CD14-positive monocyte (primary cell): ENCODE data around the gene ADNP2. TPM values are rescaled to one million over a fixed set of nuclear protein-coding genes. Genes with fewer than 3 reads are reported as not detected.

Experiments
- DNase-seq, 3 donors: peaks; one replicate each; pipeline ENCODE4 v3.0.0-alpha.2; 2011 to 2022
- H2AFZ ChIP-seq: 2 replicates; pipeline ENCODE4 v1.6.0; 2012; ENCODE audit warnings: mild to moderate bottlenecking, low read depth, low read length, inconsistent platforms; ENCODE audit not compliant: insufficient read depth, poor library complexity, severe bottlenecking
- H3K27ac ChIP-seq, 2 donors: 1 replicate in 1 of 2; 2 replicates in 1 of 2; pipeline ENCODE4 v1.5.1; 2012 to 2013; ENCODE audit warnings: low read length in 2 of 2, control low read depth in 1 of 2, inconsistent platforms in 1 of 2, low read depth in 1 of 2, mild to moderate bottlenecking in 1 of 2
- H3K27me3 ChIP-seq, 2 donors: one replicate each; pipeline versions ENCODE4 v1.6.0 to v1.6.1; 2011 to 2013; ENCODE audit warnings: low read length in 2 of 2; ENCODE audit not compliant: control insufficient read depth in 2 of 2, insufficient read depth in 2 of 2
- H3K36me3 ChIP-seq, 2 donors: replicated peaks in 1 of 2; 1 replicate in 1 of 2; 2 replicates in 1 of 2; pipeline versions ENCODE4 v1.5.1 to v1.6.1; 2012 to 2013; ENCODE audit warnings: low read length in 2 of 2, control low read depth in 1 of 2, inconsistent platforms in 1 of 2, mild to moderate bottlenecking in 1 of 2; ENCODE audit not compliant: insufficient read depth in 2 of 2, control insufficient read depth in 1 of 2
- H3K4me1 ChIP-seq, 2 donors: 1 replicate in 1 of 2; 2 replicates in 1 of 2; pipeline versions ENCODE4 v1.5.1 to v1.6.1; 2012 to 2013; ENCODE audit warnings: low read length in 2 of 2, control low read depth in 1 of 2, inconsistent platforms in 1 of 2, mild to moderate bottlenecking in 1 of 2, moderate library complexity in 1 of 2; ENCODE audit not compliant: insufficient read depth in 2 of 2, control insufficient read depth in 1 of 2
- H3K4me2 ChIP-seq: replicated peaks from 2 replicates; pipeline ENCODE3; 2012; ENCODE audit warnings: low read length, moderate library complexity, mild to moderate bottlenecking; ENCODE audit not compliant: poor library complexity, severe bottlenecking; ENCODE audit errors: extremely low read depth
- H3K4me3 ChIP-seq, 3 experiments: fragments of 200-600 bp in 1 of 3; sonication (generic) in 1 of 3; replicated peaks in 1 of 3; 1 replicate in 2 of 3; 2 replicates in 1 of 3; pipeline ENCODE4 v1.5.1; 2011 to 2013; ENCODE audit warnings: low read length in 3 of 3, mild to moderate bottlenecking in 3 of 3, control low read depth in 2 of 3, low read depth in 2 of 3, inconsistent platforms in 1 of 3, moderate library complexity in 1 of 3
- H3K79me2 ChIP-seq: 2 replicates; pipeline ENCODE4 v1.6.0; 2012; ENCODE audit warnings: mild to moderate bottlenecking, control low read depth, inconsistent platforms, low read length, moderate library complexity; ENCODE audit not compliant: insufficient read depth
- H3K9ac ChIP-seq: 2 replicates; pipeline ENCODE4 v1.6.0; 2017; ENCODE audit warnings: low read length, mild to moderate bottlenecking; ENCODE audit not compliant: insufficient read depth, poor library complexity, severe bottlenecking
- H3K9me3 ChIP-seq, 2 donors: replicated peaks in 1 of 2; 1 replicate in 1 of 2; 2 replicates in 1 of 2; pipeline versions ENCODE4 v1.5.1 to v1.6.1; 2012 to 2013; ENCODE audit warnings: low read length in 2 of 2, control low read depth in 1 of 2; ENCODE audit not compliant: control insufficient read depth in 1 of 2, insufficient read depth in 1 of 2
- H4K20me1 ChIP-seq: 2 replicates; pipeline ENCODE4 v1.6.0; 2012; ENCODE audit warnings: mild to moderate bottlenecking, low read length, control low read depth, moderate library complexity; ENCODE audit not compliant: insufficient read depth
- H3K27ac Mint-ChIP-seq, 7 donors: one replicate each; pipeline ENCODE4 v1.8.0; 2020; ENCODE audit warnings: mild to moderate bottlenecking in 7 of 7, mixed read lengths in 7 of 7, moderate library complexity in 6 of 7, inconsistent platforms in 2 of 7
- H3K27me3 Mint-ChIP-seq, 3 donors: one replicate each; pipeline ENCODE4 v1.8.0; 2021 to 2022; ENCODE audit warnings: low read depth in 3 of 3, mild to moderate bottlenecking in 3 of 3, mixed read lengths in 3 of 3, moderate library complexity in 3 of 3, inconsistent platforms in 1 of 3
- H3K36me3 Mint-ChIP-seq, 2 donors: one replicate each; pipeline ENCODE4 v1.8.0; 2020; ENCODE audit warnings: mixed read lengths in 2 of 2, inconsistent platforms in 1 of 2, mild to moderate bottlenecking in 1 of 2
- H3K4me1 Mint-ChIP-seq: one replicate; pipeline ENCODE4 v1.8.0; 2020; ENCODE audit warnings: mild to moderate bottlenecking, mixed read lengths
- H3K4me3 Mint-ChIP-seq, 2 donors: one replicate each; pipeline ENCODE4 v1.8.0; 2020; ENCODE audit warnings: mild to moderate bottlenecking in 2 of 2, mixed read lengths in 2 of 2, moderate library complexity in 1 of 2
- H3K9me3 Mint-ChIP-seq, 7 donors: one replicate each; pipeline ENCODE4 v1.8.0; 2020 to 2022; ENCODE audit warnings: mixed read lengths in 7 of 7, mild to moderate bottlenecking in 6 of 7, moderate library complexity in 6 of 7, inconsistent platforms in 2 of 7
- WGBS: methylation state at CpG from one replicate; pipeline ENCODE4 v1.1.5; 2013; ENCODE audit warnings: missing lambda C conversion rate; ENCODE audit not compliant: insufficient coverage; 5-methylcytosine and 5-hydroxymethylcytosine counted together
- intact Hi-C, 2 donors: fragments of 100-400 bp; cut with micrococcal nuclease; formaldehyde crosslinking; loops; one replicate each; pipeline versions ENCODE4 v1.15.0 to v1.15.1; 2023
- polyA plus RNA-seq, 3 donors: library from polyadenylated mRNA; depleted of rRNA in 1 of 3; unstranded in 2 of 3; stranded (reverse) in 1 of 3; fragments of 300-500 nt in 2 of 3; fragments of >200 nt in 1 of 3; fragmentation: Illumina TruSeq in 2 of 3; gene quantifications; 1 replicate in 2 of 3; 2 replicates in 1 of 3; pipeline ENCODE4 v1.2.3, GENCODE V29; 2012 to 2021
- TF ChIP-seq, protein P1 (sequence below): fragments of 200-600 bp; IDR thresholded peaks from one replicate; pipeline ENCODE4 v1.8.0; 2022; ENCODE audit warnings: antibody characterized with exemption, mild to moderate bottlenecking

Gene ADNP2
- polyA plus RNA-seq, 3 donors, result 3.0 to 5.6 (median 3.6) TPM

DNA sequence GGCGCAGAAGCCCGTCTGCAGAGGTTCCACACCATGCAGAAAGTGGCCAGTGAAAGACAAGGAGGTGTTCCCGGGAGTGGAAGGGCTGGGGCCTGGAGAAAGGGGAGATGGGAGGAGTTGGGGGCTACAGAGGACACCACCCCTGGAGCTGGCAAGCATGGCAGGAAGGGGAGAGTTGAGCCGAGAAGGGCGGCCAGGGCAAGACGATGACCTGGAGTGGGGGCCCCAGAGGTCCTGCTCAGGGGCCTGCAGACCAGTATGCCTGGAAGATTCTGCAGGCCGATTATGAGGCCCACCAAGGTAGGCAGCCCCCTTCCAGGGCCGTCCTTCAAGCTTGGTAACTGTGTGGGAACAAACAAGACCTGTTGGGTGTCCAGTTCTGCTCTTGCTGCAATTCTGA is 41.7 kb upstream of the ADNP2 start:
- H3K27me3 ChIP-seq, result no peaks in the 10 kb centered on the region
- Mint-ChIP-seq H3K27ac (no peak overlapping the region), H3K36me3 (no peaks in the 10 kb centered on the region), H3K27me3 (peaks cover 0 to 3% (median 2%) of the 10 kb centered on the region in 3 donors), H3K4me1 (no peaks in the 10 kb centered on the region), H3K9me3 (peaks cover 2 to 14% (median 4%) of the 10 kb centered on the region in 7 donors), H3K4me3 (no peak overlapping the region)
- H4K20me1 ChIP-seq, result no peaks in the 10 kb centered on the region
- no peak overlapping the region for H3K4me3 ChIP-seq
- H3K4me1 ChIP-seq, result no peaks in the 10 kb centered on the region
- no peak overlapping the region for H3K4me2 ChIP-seq
- H3K79me2 ChIP-seq, result no peaks in the 10 kb centered on the region
- H3K9ac ChIP-seq, result no peak overlapping the region
- H3K9me3 ChIP-seq, result peaks cover 11 to 12% of the 10 kb centered on the region in 2 donors
- TF ChIP-seq, protein P1, sequence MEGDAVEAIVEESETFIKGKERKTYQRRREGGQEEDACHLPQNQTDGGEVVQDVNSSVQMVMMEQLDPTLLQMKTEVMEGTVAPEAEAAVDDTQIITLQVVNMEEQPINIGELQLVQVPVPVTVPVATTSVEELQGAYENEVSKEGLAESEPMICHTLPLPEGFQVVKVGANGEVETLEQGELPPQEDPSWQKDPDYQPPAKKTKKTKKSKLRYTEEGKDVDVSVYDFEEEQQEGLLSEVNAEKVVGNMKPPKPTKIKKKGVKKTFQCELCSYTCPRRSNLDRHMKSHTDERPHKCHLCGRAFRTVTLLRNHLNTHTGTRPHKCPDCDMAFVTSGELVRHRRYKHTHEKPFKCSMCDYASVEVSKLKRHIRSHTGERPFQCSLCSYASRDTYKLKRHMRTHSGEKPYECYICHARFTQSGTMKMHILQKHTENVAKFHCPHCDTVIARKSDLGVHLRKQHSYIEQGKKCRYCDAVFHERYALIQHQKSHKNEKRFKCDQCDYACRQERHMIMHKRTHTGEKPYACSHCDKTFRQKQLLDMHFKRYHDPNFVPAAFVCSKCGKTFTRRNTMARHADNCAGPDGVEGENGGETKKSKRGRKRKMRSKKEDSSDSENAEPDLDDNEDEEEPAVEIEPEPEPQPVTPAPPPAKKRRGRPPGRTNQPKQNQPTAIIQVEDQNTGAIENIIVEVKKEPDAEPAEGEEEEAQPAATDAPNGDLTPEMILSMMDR, result no peak
- 91% methylated on average over 7 of the region's 8 CpGs for WGBS
- no peak for DNase-seq
- intact Hi-C loops, result no loop called here
- no peak overlapping the region for H2AFZ ChIP-seq
- no peaks in the 10 kb centered on the region for H3K36me3 ChIP-seq
- no peak overlapping the region for H3K27ac ChIP-seq

DNA sequence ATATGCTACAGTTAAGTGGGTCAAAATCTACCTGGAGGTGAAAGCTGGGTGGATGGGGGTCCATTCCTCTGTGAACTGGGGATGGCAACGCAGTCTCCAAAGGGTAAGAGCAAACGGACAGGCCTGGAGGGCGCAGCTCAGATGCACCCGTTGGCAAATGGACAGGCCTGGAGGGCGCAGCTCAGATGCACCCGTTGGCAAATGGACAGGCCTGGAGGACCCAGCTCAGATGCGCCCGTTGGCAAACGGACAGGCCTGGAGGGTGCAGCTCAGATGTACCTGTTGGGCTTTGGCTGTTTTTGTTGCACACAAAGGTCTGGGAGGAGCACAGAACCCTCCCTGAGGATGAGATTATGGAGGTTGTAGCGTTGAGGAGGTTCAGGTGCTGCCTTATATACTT is 41.2 kb upstream of the ADNP2 start:
- no peak overlapping the region for H3K27ac Mint-ChIP-seq

More for the DNA sequence above, 41.2 kb upstream of the ADNP2 start:
- intact Hi-C loops, result no loop called here
- TF ChIP-seq, protein P1, result no peak
- H3K79me2 ChIP-seq, result no peaks in the 10 kb centered on the region
- no peaks in the 10 kb centered on the region for H3K27me3 ChIP-seq
- no peak overlapping the region for H3K9ac ChIP-seq
- Mint-ChIP-seq H3K27me3 (peaks cover 0 to 3% (median 2%) of the 10 kb centered on the region in 3 donors), H3K4me1 (no peaks in the 10 kb centered on the region), H3K4me3 (no peak overlapping the region), H3K36me3 (no peaks in the 10 kb centered on the region), H3K9me3 (peaks cover 0 to 11% (median 3%) of the 10 kb centered on the region in 7 donors)
- no peaks in the 10 kb centered on the region for H3K36me3 ChIP-seq
- no peak overlapping the region for H3K4me2 ChIP-seq
- peaks cover 7 to 9% of the 10 kb centered on the region in 2 donors for H3K9me3 ChIP-seq
- no peak overlapping the region for H2AFZ ChIP-seq
- no peak for DNase-seq
- H3K27ac ChIP-seq, result no peak overlapping the region
- H3K4me1 ChIP-seq, result no peaks in the 10 kb centered on the region
- no peak overlapping the region for H3K4me3 ChIP-seq
- no peaks in the 10 kb centered on the region for H4K20me1 ChIP-seq
- 96% methylated on average over 10 of the region's 10 CpGs for WGBS
